NB4 (cell line): ENCODE data around the gene MRPS31.

ENCODE experiments used
- CTCF ChIP-seq: IDR thresholded peaks from one replicate; pipeline ENCODE4 v1.5.1; 2012; ENCODE audit warnings: low read depth, low read length
- POLR2A ChIP-seq: IDR thresholded peaks from 2 replicates; pipeline ENCODE4 v1.6.1; 2011; ENCODE audit warnings: mild to moderate bottlenecking; ENCODE audit not compliant: insufficient read length; ENCODE audit errors: extremely low read depth
- TF ChIP-seq, protein P1 (sequence below): IDR thresholded peaks from 2 replicates; pipeline ENCODE4 v1.6.1; 2011; ENCODE audit warnings: low read depth, low read length

DNA sequence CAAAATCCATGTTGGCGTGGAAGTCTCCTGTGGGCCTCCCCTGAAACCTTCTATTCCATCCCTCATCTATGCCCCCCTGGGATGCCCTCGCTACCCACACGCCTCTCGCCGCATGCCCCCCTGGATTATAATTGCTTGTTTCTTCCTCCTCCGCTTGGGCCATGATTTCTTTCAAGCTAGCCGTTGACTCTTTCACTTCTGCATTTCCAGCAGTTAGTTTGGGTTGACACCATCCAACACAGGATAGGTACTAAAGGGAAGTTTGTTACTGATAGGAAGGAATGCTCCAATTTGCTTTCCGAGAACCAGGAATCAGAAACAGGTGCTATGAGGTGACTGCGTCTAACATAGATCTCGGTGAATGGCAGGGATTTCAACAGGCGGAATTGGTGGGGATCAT is 10.7 kb upstream of the MRPS31 start:
- TF ChIP-seq CTCF (no peak), POLR2A (no peak)
- TF ChIP-seq, protein P1, sequence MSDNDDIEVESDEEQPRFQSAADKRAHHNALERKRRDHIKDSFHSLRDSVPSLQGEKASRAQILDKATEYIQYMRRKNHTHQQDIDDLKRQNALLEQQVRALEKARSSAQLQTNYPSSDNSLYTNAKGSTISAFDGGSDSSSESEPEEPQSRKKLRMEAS = no peak
